Measurements from ENCODE around the gene USP25. TPM values are rescaled to one million over a fixed set of nuclear protein-coding genes. Genes with fewer than 3 reads are reported as not detected.

USP25 gene
- total and polyA plus RNA-seq, 2 experiments from 2014 or later, result 11.8 to 49.2 TPM

DNA sequence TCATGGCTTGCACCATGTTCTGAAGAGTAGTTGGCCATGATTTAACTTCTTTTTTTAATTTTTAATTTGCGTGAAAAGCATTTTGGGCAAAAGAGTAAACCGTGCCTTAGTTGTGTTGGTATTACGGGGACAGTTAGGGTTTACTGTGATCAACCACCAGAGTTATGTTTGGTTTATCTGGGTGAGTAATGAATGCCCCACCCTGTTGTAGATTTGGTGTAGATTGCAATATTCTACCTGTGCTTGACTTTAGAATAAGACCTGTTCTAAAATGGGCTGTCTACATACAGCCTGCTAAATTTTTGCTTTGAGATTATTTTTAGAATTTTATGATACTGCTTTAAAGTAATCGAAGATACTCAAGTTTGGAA lies 1.4 kb downstream of the USP25 start:
- Histone ChIP-seq H3K79me2 (replicated peaks; ENCODE audit: insufficient read depth) (peaks cover 58% of the 10 kb centered on the region), H3K9me2 (ENCODE audit: insufficient read depth) (no peaks in the 10 kb centered on the region), H3K27ac (ENCODE audit: low read depth) (peak overlapping the region; percentile 69; the same call in 1 of the 2 replicates), H2AFZ (no peak overlapping the region), H3K4me2 (peak overlapping the region; percentile 82), H3K4me3 (peak overlapping the region; percentile 66), H3F3A (replicated peaks; ENCODE audit: low read depth) (no peaks in the 10 kb centered on the region), H3K4me1 (ENCODE audit: insufficient read depth) (peaks cover 28% of the 10 kb centered on the region), H3K27me3 (ENCODE audit: insufficient read depth) (0 out of 2 replicates have a peak, but pooled peaks cover 7% of the 10 kb centered on the region), H3K36me3 (ENCODE audit: insufficient read depth) (no peaks in the 10 kb centered on the region), H4K20me1 (replicated peaks; ENCODE audit: insufficient read depth) (peaks cover 3% of the 10 kb centered on the region; the same call in 1 of the 2 replicates)
- ATAC-seq (no peak), DNase-seq (ENCODE audit: low spot score) (no peak)
- Mint-ChIP-seq H3K9me3 (no peaks in the 10 kb centered on the region), H3K27me3 (ENCODE audit: insufficient read depth, low read depth, poor library complexity) (peaks cover 6% of the 10 kb centered on the region), H3K36me3 (ENCODE audit: low read depth) (no peaks in the 10 kb centered on the region), H3K27ac (peak overlapping the region; percentile 98), H3K4me1 (peaks cover 36% of the 10 kb centered on the region), H3K4me3 (peak overlapping the region; percentile 96)
- TF ChIP-seq, protein P1, sequence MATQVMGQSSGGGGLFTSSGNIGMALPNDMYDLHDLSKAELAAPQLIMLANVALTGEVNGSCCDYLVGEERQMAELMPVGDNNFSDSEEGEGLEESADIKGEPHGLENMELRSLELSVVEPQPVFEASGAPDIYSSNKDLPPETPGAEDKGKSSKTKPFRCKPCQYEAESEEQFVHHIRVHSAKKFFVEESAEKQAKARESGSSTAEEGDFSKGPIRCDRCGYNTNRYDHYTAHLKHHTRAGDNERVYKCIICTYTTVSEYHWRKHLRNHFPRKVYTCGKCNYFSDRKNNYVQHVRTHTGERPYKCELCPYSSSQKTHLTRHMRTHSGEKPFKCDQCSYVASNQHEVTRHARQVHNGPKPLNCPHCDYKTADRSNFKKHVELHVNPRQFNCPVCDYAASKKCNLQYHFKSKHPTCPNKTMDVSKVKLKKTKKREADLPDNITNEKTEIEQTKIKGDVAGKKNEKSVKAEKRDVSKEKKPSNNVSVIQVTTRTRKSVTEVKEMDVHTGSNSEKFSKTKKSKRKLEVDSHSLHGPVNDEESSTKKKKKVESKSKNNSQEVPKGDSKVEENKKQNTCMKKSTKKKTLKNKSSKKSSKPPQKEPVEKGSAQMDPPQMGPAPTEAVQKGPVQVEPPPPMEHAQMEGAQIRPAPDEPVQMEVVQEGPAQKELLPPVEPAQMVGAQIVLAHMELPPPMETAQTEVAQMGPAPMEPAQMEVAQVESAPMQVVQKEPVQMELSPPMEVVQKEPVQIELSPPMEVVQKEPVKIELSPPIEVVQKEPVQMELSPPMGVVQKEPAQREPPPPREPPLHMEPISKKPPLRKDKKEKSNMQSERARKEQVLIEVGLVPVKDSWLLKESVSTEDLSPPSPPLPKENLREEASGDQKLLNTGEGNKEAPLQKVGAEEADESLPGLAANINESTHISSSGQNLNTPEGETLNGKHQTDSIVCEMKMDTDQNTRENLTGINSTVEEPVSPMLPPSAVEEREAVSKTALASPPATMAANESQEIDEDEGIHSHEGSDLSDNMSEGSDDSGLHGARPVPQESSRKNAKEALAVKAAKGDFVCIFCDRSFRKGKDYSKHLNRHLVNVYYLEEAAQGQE (IDR thresholded peaks at IDR 0.05; ENCODE audit: unreplicated experiment), result no peak
- TF ChIP-seq ZNF331 (CRISPR knock-in tag; IDR thresholded peaks at IDR 0.05; ENCODE audit: low read depth) (no peak), CREB1 (CRISPR knock-in tag; IDR thresholded peaks at IDR 0.05; ENCODE audit: low read depth) (no peak)

DNA sequence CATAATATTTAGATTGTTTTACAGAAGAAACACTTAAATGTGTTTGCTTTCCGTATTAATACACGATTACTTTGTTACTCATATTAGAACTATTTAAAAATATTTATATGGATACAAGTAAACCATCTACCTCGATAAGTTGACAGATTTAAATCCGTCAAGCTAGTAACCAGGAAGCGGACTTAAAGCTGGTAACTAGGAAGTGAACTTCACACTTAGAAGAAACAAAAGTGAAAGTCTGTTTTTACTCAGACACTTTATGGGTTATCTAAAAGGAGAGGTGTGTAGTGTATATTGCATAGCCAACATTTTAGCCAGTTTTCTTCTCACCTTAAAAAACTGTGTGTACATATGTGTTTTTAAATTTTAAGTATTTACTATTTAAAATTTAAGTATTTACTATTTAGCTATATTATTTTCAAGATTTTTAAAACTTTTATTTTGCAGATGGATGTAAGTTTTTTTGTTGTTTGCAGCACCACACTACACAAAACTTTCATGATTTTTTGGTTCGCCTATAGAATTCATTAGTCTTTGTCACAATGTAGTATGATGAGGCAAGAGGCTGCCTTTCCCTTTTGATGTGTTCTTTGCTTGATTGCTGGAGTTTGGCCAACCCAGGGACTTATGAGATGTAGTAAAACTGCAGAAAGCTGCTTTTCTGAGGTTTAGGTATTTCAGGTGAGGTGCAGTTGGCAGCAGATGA lies 2.7 kb downstream of the USP25 start:
- H3K27ac Mint-ChIP-seq, result no peak overlapping the region
- H3K36me3 Mint-ChIP-seq (ENCODE audit: low read depth), result peaks cover 2% of the 10 kb centered on the region; the same call in 1 of the 3 replicates
- no peak overlapping the region for H2AFZ ChIP-seq
- peak overlapping the region; percentile 82 for H3K4me2 ChIP-seq
- peaks cover 4% of the 10 kb centered on the region for H3K27me3 Mint-ChIP-seq (ENCODE audit: insufficient read depth, low read depth, poor library complexity)
- H3K9me3 Mint-ChIP-seq, result no peaks in the 10 kb centered on the region
- H4K20me1 ChIP-seq (replicated peaks; ENCODE audit: insufficient read depth), result peaks cover 3% of the 10 kb centered on the region; the same call in 1 of the 2 replicates
- peaks cover 45% of the 10 kb centered on the region for H3K4me1 Mint-ChIP-seq
- ATAC-seq (no peak), DNase-seq (ENCODE audit: low spot score) (no peak)
- H3K27ac ChIP-seq (ENCODE audit: low read depth), result no peak overlapping the region
- H3K4me3 ChIP-seq, result peak overlapping the region; percentile 66
- no peaks in the 10 kb centered on the region for H3F3A ChIP-seq (replicated peaks; ENCODE audit: low read depth)
- H3K4me1 ChIP-seq (ENCODE audit: insufficient read depth), result peaks cover 39% of the 10 kb centered on the region
- no peaks in the 10 kb centered on the region for H3K9me2 ChIP-seq (ENCODE audit: insufficient read depth)
- H3K27me3 ChIP-seq (ENCODE audit: insufficient read depth), result 0 out of 2 replicates have a peak, but pooled peaks cover 7% of the 10 kb centered on the region
- peak overlapping the region; percentile 96 for H3K4me3 Mint-ChIP-seq
- H3K79me2 ChIP-seq (replicated peaks; ENCODE audit: insufficient read depth), result peaks cover 70% of the 10 kb centered on the region
- H3K36me3 ChIP-seq (ENCODE audit: insufficient read depth), result no peaks in the 10 kb centered on the region
- TF ChIP-seq, protein P2, sequence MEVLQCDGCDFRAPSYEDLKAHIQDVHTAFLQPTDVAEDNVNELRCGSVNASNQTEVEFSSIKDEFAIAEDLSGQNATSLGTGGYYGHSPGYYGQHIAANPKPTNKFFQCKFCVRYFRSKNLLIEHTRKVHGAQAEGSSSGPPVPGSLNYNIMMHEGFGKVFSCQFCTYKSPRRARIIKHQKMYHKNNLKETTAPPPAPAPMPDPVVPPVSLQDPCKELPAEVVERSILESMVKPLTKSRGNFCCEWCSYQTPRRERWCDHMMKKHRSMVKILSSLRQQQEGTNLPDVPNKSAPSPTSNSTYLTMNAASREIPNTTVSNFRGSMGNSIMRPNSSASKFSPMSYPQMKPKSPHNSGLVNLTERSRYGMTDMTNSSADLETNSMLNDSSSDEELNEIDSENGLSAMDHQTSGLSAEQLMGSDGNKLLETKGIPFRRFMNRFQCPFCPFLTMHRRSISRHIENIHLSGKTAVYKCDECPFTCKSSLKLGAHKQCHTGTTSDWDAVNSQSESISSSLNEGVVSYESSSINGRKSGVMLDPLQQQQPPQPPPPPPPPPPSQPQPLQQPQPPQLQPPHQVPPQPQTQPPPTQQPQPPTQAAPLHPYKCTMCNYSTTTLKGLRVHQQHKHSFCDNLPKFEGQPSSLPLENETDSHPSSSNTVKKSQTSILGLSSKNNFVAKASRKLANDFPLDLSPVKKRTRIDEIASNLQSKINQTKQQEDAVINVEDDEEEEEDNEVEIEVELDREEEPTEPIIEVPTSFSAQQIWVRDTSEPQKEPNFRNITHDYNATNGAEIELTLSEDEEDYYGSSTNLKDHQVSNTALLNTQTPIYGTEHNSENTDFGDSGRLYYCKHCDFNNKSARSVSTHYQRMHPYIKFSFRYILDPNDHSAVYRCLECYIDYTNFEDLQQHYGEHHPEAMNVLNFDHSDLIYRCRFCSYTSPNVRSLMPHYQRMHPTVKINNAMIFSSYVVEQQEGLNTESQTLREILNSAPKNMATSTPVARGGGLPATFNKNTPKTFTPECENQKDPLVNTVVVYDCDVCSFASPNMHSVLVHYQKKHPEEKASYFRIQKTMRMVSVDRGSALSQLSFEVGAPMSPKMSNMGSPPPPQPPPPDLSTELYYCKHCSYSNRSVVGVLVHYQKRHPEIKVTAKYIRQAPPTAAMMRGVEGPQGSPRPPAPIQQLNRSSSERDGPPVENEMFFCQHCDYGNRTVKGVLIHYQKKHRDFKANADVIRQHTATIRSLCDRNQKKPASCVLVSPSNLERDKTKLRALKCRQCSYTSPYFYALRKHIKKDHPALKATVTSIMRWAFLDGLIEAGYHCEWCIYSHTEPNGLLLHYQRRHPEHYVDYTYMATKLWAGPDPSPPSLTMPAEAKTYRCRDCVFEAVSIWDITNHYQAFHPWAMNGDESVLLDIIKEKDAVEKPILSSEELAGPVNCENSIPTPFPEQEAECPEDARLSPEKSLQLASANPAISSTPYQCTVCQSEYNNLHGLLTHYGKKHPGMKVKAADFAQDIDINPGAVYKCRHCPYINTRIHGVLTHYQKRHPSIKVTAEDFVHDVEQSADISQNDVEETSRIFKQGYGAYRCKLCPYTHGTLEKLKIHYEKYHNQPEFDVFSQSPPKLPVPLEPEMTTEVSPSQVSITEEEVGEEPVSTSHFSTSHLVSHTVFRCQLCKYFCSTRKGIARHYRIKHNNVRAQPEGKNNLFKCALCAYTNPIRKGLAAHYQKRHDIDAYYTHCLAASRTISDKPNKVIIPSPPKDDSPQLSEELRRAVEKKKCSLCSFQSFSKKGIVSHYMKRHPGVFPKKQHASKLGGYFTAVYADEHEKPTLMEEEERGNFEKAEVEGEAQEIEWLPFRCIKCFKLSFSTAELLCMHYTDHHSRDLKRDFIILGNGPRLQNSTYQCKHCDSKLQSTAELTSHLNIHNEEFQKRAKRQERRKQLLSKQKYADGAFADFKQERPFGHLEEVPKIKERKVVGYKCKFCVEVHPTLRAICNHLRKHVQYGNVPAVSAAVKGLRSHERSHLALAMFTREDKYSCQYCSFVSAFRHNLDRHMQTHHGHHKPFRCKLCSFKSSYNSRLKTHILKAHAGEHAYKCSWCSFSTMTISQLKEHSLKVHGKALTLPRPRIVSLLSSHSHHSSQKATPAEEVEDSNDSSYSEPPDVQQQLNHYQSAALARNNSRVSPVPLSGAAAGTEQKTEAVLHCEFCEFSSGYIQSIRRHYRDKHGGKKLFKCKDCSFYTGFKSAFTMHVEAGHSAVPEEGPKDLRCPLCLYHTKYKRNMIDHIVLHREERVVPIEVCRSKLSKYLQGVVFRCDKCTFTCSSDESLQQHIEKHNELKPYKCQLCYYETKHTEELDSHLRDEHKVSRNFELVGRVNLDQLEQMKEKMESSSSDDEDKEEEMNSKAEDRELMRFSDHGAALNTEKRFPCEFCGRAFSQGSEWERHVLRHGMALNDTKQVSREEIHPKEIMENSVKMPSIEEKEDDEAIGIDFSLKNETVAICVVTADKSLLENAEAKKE (CRISPR knock-in tag; IDR thresholded peaks at IDR 0.05), result no peak
- TF ChIP-seq EZH2phosphoT487 (IDR thresholded peaks at IDR 0.05; ENCODE audit: unreplicated experiment) (no peak), ZNF331 (CRISPR knock-in tag; IDR thresholded peaks at IDR 0.05; ENCODE audit: low read depth) (no peak), JUNB (IDR thresholded peaks at IDR 0.05; ENCODE audit: unreplicated experiment) (no peak)
- TF ChIP-seq, protein P1 (IDR thresholded peaks at IDR 0.05; ENCODE audit: unreplicated experiment), result no peak

All from GM23338 (cell line).